HepG2 (cell line): ENCODE data around the gene EPB41L1. TPM values are rescaled to one million over a fixed set of nuclear protein-coding genes. Genes with fewer than 3 reads are reported as not detected.

Experiments
- DNMT1 ChIP-seq: sonication (generic); formaldehyde crosslinking; IDR thresholded peaks from 2 replicates; pipeline ENCODE4 v1.5.1; 2020; ENCODE audit warnings: mild to moderate bottlenecking, missing genetic modification reagents
- EP300 ChIP-seq, 3 experiments: sonication (generic) in 1 of 3; formaldehyde crosslinking in 1 of 3; IDR thresholded peaks; 2 replicates each; pipeline versions ENCODE4 v1.5.1 to v1.6.1; 2011 to 2020; ENCODE audit warnings: low read depth in 2 of 3, low read length in 2 of 3, borderline replicate concordance in 1 of 3, improper control_type of control experiment in 1 of 3, mild to moderate bottlenecking in 1 of 3, missing genetic modification reagents in 1 of 3, moderate library complexity in 1 of 3
- HMGXB3 ChIP-seq: sonication (generic); formaldehyde crosslinking; IDR thresholded peaks from 2 replicates; pipeline ENCODE4 v1.4.0; 2020; ENCODE audit warnings: missing genetic modification reagents, borderline replicate concordance
- KDM5B ChIP-seq: sonication (generic); formaldehyde crosslinking; IDR thresholded peaks from 2 replicates; pipeline ENCODE4 v1.4.0; 2020; ENCODE audit warnings: missing genetic modification reagents, mild to moderate bottlenecking, borderline replicate concordance
- NONO ChIP-seq, 2 experiments: fragments of 450-650 bp in 1 of 2; sonication (generic) in 1 of 2; formaldehyde crosslinking in 1 of 2; IDR thresholded peaks in 1 of 2; conservative IDR thresholded peaks in 1 of 2; 2 replicates each; pipeline versions ENCODE4 v1.6.1 to v1.8.0; 2017 to 2022; ENCODE audit warnings: mild to moderate bottlenecking in 1 of 2, missing genetic modification reagents in 1 of 2, moderate library complexity in 1 of 2
- PBX2 ChIP-seq: IDR thresholded peaks from 2 replicates; pipeline ENCODE4 v1.6.1; 2016; ENCODE audit warnings: control low read depth
- PRDM4 ChIP-seq: sonication (generic); formaldehyde crosslinking; IDR thresholded peaks from 2 replicates; pipeline ENCODE4 v1.9.0; 2021; ENCODE audit warnings: missing genetic modification reagents, borderline replicate concordance
- SMAD3 ChIP-seq: sonication (generic); formaldehyde crosslinking; IDR thresholded peaks from 2 replicates; pipeline ENCODE4 v1.4.0; 2020; ENCODE audit warnings: missing genetic modification reagents
- TGIF2 ChIP-seq: IDR thresholded peaks from 2 replicates; pipeline ENCODE4 v1.6.1; 2016; ENCODE audit warnings: control low read depth, missing compliant biosample characterization
- ZBTB25 ChIP-seq: IDR thresholded peaks from 2 replicates; pipeline ENCODE4 v1.6.1; 2018; ENCODE audit warnings: missing genetic modification reagents
- ZNF430 ChIP-seq: sonication (generic); formaldehyde crosslinking; IDR thresholded peaks from 2 replicates; pipeline ENCODE4 v1.9.0; 2021; ENCODE audit warnings: mild to moderate bottlenecking, missing genetic modification reagents
- ZNF460 ChIP-seq: sonication (generic); formaldehyde crosslinking; IDR thresholded peaks from 2 replicates; pipeline ENCODE4 v1.5.1; 2020; ENCODE audit warnings: missing genetic modification reagents, mild to moderate bottlenecking, borderline replicate concordance
- ZNF580 ChIP-seq: IDR thresholded peaks from 2 replicates; pipeline ENCODE4 v1.6.1; 2016; ENCODE audit warnings: low read depth, borderline replicate concordance
- ZNF710 ChIP-seq: sonication (generic); formaldehyde crosslinking; IDR thresholded peaks from 2 replicates; pipeline ENCODE4 v1.5.0; 2020; ENCODE audit warnings: mild to moderate bottlenecking, missing genetic modification reagents, borderline replicate concordance
- polyA plus RNA-seq, 8 experiments: library from polyadenylated mRNA; depleted of rRNA in 3 of 8; stranded (reverse) in 7 of 8; unstranded in 1 of 8; fragments of >200 nt; fragmentation: Illumina TruSeq in 4 of 8; extraction: Trizol in 4 of 8; gene quantifications; 2 replicates each; pipeline versions ENCODE4 v1.2.1 to v1.2.3, GENCODE V29; 2011 to 2016; ENCODE audit warnings: low read depth in 4 of 8, missing spikeins in 1 of 8, mixed read lengths in 1 of 8; ENCODE audit not compliant: insufficient read depth in 1 of 8
- total RNA-seq, 5 experiments: library from RNA; depleted of rRNA; stranded (reverse); fragments of >200 nt; fragmentation: Illumina TruSeq; extraction: Trizol; gene quantifications; 2 replicates each; pipeline ENCODE4 v1.2.3, GENCODE V29; 2016; ENCODE audit warnings: low read depth in 1 of 5

The EPB41L1 gene
- total and polyA plus RNA-seq, 2 of the 13 experiments (the other 11 are each of a cell fraction or from before 2014, with no cell fraction given), result 16.7 to 39.0 TPM

- TF ChIP-seq PBX2, result no peak
- TF ChIP-seq TGIF2, result no peak; the same call in none of the 2 replicates
- TF ChIP-seq ZNF460 (CRISPR knock-in tag), result no peak; the same call in 1 of the 2 replicates
- TF ChIP-seq ZNF710 (CRISPR knock-in tag), result 0 out of 2 replicates have a peak, but pooled peaks have one; percentile 12
- peak; percentile 95 to 98; a peak in 3 of 4 replicates for TF ChIP-seq EP300 (IDR thresholded peaks at IDR 0.05; ENCODE audit: low read depth in 2 of 2, low read length in 2 of 2)
- TF ChIP-seq EP300 (CRISPR knock-in tag; IDR thresholded peaks at IDR 0.05; ENCODE audit: borderline replicate concordance), result peak; percentile 98
- TF ChIP-seq ZNF430 (CRISPR knock-in tag), result no peak
- TF ChIP-seq KDM5B (CRISPR knock-in tag), result peak; percentile 2; the same call in 1 of the 2 replicates
- TF ChIP-seq SMAD3, result peak; percentile 79
- TF ChIP-seq NONO (IDR thresholded peaks at IDR 0.05), result no peak
- TF ChIP-seq NONO (CRISPR knock-in tag; conservative IDR thresholded peaks at IDR 0.05), result peak; percentile 95
- peak; percentile 83; the same call in 1 of the 2 replicates for TF ChIP-seq ZBTB25 (CRISPR knock-in tag)
- peak; percentile 83; the same call in 1 of the 2 replicates for TF ChIP-seq HMGXB3 (CRISPR knock-in tag)
- TF ChIP-seq ZNF580 (CRISPR knock-in tag), result peak; percentile 94; the same call in 1 of the 2 replicates
- no peak for TF ChIP-seq DNMT1 (CRISPR knock-in tag)
- TF ChIP-seq PRDM4 (CRISPR knock-in tag), result 0 out of 2 replicates have a peak, but pooled peaks have one; percentile 56
Observed at GRCh38 chr20:36183155-36183944, 28.8 kb downstream of the EPB41L1 start (continued).
